Vagina (tissue), 2 donors: Measurements from ENCODE around the gene DOCK1. TPM values are rescaled to one million over a fixed set of nuclear protein-coding genes. Genes with fewer than 3 reads are reported as not detected.

Experiments used
- DNase-seq, 2 donors: peaks; one replicate each; pipeline ENCODE4 v3.0.0-alpha.2; 2017; ENCODE audit errors: extremely low spot score in 2 of 2
- H3K27ac ChIP-seq: fragments of 200-600 bp; sonication (generic); one replicate; pipeline ENCODE4 v1.5.1; 2019
- H3K27me3 ChIP-seq: fragments of 200-600 bp; sonication (generic); one replicate; pipeline ENCODE4 v1.5.1; 2019
- H3K36me3 ChIP-seq, 2 donors: fragments of 200-600 bp; sonication (generic); one replicate each; pipeline ENCODE4 v1.5.1; 2017 to 2019
- H3K4me1 ChIP-seq: fragments of 200-600 bp; sonication (generic); one replicate; pipeline ENCODE4 v1.5.1; 2019
- H3K4me3 ChIP-seq, 2 donors: fragments of 200-600 bp; sonication (generic); 1 replicate in 1 of 2; 2 replicates in 1 of 2; pipeline ENCODE4 v1.5.1; 2016 to 2019
- H3K9me3 ChIP-seq: fragments of 200-600 bp; sonication (generic); one replicate; pipeline ENCODE4 v1.5.1; 2019
- CTCF ChIP-seq, 3 experiments: fragments of 450-650 bp in 2 of 3; fragments of 200-600 bp in 1 of 3; sonication (generic) in 1 of 3; IDR thresholded peaks; one replicate each; pipeline ENCODE4 v1.5.1; 2017 to 2019; ENCODE audit warnings: antibody characterized with exemption in 3 of 3, mild to moderate bottlenecking in 2 of 3, moderate library complexity in 2 of 3
- POLR2A ChIP-seq, 2 donors: fragments of 450-650 bp; IDR thresholded peaks; one replicate each; pipeline ENCODE4 v1.6.1; 2017; ENCODE audit warnings: antibody characterized with exemption in 2 of 2, mild to moderate bottlenecking in 2 of 2, moderate library complexity in 2 of 2
- POLR2AphosphoS5 ChIP-seq, 2 donors: sonication (generic); formaldehyde crosslinking; IDR thresholded peaks; one replicate each; pipeline ENCODE4 v1.9.0; 2017; ENCODE audit warnings: antibody characterized with exemption in 2 of 2, mild to moderate bottlenecking in 2 of 2, low read depth in 1 of 2; ENCODE audit not compliant: insufficient read depth in 1 of 2
- intact Hi-C: fragments of 100-400 bp; cut with DNase I; formaldehyde crosslinking; loops from one replicate; pipeline ENCODE4 v1.15.1; 2023
- total RNA-seq: library from RNA; depleted of rRNA; stranded (reverse); fragments of >200 nt; gene quantifications from one replicate; pipeline ENCODE4 v1.2.3, GENCODE V29; 2016

The DOCK1 gene
- total RNA-seq, 1 donor from 2014 or later = 64.6 TPM

DNA sequence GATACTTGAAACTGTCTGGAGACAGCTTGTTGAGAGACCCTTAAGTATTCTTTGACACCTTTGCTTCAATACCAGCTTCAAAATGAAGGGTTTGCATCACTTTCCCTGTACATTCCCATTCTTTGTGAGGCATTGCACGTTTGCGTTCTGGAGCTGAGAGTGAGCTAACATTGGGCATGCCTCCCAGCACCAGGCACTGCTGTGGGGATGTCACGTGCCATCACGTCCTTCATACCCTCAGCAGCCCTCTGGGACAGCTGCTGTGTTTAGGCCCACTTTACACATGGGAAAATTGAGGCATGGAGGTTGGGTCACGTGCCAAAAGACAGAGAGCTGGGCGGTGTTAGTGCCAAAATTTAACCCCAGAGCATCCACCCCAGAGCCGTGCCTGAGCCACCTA, 357.4 kb downstream of the DOCK1 start:
- no peak overlapping the region for H3K4me3 ChIP-seq
- TF ChIP-seq POLR2AphosphoS5 (IDR thresholded peaks at IDR 0.05; ENCODE audit: insufficient read depth in 1 of 2, low read depth in 1 of 2) (no peak), CTCF (IDR thresholded peaks at IDR 0.05) (no peak), POLR2A (IDR thresholded peaks at IDR 0.05) (no peak)
- no peaks in the 10 kb centered on the region for H3K9me3 ChIP-seq
- no peaks in the 10 kb centered on the region for H3K4me1 ChIP-seq
- intact Hi-C loops = no loop called here
- no peak overlapping the region for H3K27ac ChIP-seq
- no peaks in the 10 kb centered on the region for H3K27me3 ChIP-seq
- no peak for DNase-seq
- peaks cover 0 to 2% of the 10 kb centered on the region in 2 donors for H3K36me3 ChIP-seq

- Histone ChIP-seq H3K27ac (no peak overlapping the region), H3K27me3 (no peaks in the 10 kb centered on the region), H3K36me3 (no peaks in the 10 kb centered on the region), H3K4me3 (no peak overlapping the region), H3K4me1 (no peaks in the 10 kb centered on the region), H3K9me3 (no peaks in the 10 kb centered on the region)
- intact Hi-C loops = no loop called here
- TF ChIP-seq POLR2AphosphoS5 (IDR thresholded peaks at IDR 0.05; ENCODE audit: insufficient read depth in 1 of 2, low read depth in 1 of 2) = no peak
- TF ChIP-seq POLR2A (IDR thresholded peaks at IDR 0.05) = no peak
- TF ChIP-seq CTCF (IDR thresholded peaks at IDR 0.05) = no peak
- DNase-seq = no peak
These were observed 360.1 kb downstream of the DOCK1 start for GRCh38 chr10:127265288-127265687.

- H3K27me3 ChIP-seq = no peaks in the 10 kb centered on the region
- H3K27ac ChIP-seq = no peak overlapping the region
- TF ChIP-seq POLR2A (IDR thresholded peaks at IDR 0.05) (no peak), CTCF (IDR thresholded peaks at IDR 0.05) (no peak), POLR2AphosphoS5 (IDR thresholded peaks at IDR 0.05; ENCODE audit: insufficient read depth in 1 of 2, low read depth in 1 of 2) (no peak)
- intact Hi-C loops = no loop called here
- H3K36me3 ChIP-seq = no peaks in the 10 kb centered on the region
- no peaks in the 10 kb centered on the region for H3K4me1 ChIP-seq
- DNase-seq = no peak
- no peak overlapping the region for H3K4me3 ChIP-seq
- no peaks in the 10 kb centered on the region for H3K9me3 ChIP-seq
These were observed 361.2 kb downstream of the DOCK1 start for GRCh38 chr10:127266431-127266830.

DNA sequence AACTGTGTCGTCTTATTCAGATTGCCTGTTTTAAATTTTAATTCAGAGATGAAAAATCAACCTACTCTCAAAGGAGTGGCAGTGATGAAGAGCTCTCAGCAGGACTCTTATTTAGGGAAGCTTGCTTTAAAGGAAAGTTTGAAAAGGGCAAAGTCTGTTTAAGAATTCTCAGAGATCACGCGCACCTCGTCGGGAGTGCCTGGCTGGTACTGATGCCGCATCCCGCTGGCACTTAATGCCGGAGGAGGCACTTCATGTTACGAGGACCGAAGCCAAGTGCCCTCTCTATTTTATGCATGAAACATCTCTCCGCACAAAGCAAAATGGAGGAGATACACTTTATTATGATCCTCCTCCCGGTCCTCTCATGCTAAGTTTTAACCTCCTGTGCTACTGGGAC, 362.2 kb downstream of the DOCK1 start:
- TF ChIP-seq POLR2AphosphoS5 (IDR thresholded peaks at IDR 0.05; ENCODE audit: insufficient read depth in 1 of 2, low read depth in 1 of 2) (no peak), CTCF (IDR thresholded peaks at IDR 0.05) (no peak), POLR2A (IDR thresholded peaks at IDR 0.05) (no peak)
- Histone ChIP-seq H3K27me3 (no peaks in the 10 kb centered on the region), H3K9me3 (no peaks in the 10 kb centered on the region), H3K36me3 (no peaks in the 10 kb centered on the region), H3K27ac (no peak overlapping the region), H3K4me1 (no peaks in the 10 kb centered on the region), H3K4me3 (no peak overlapping the region)
- DNase-seq = no peak
- intact Hi-C loops = no loop called here

DNA sequence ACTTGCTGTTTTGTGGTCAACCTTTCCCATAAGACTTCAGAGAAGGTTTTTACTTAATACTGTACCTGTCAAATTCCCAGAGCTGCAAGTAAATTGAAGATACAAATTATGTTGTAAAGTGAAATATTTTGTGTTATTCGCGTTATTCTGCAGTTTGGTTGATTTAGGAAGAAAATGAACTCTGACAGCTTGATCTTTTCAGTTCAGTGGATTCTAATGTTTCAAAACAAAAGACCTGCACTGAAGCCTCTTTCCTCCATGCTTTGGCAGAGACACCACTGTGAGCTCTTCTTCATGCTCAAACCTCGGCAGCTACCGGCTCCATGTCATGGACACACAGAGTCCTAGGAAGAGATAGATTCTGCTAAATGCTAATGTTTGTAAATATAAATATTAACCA, 366.8 kb downstream of the DOCK1 start:
- Histone ChIP-seq H3K9me3 (no peaks in the 10 kb centered on the region), H3K27ac (no peak overlapping the region), H3K4me1 (no peaks in the 10 kb centered on the region), H3K27me3 (no peaks in the 10 kb centered on the region), H3K36me3 (no peaks in the 10 kb centered on the region), H3K4me3 (no peak overlapping the region)
- TF ChIP-seq POLR2A (IDR thresholded peaks at IDR 0.05) (no peak), CTCF (IDR thresholded peaks at IDR 0.05) (no peak), POLR2AphosphoS5 (IDR thresholded peaks at IDR 0.05; ENCODE audit: insufficient read depth in 1 of 2, low read depth in 1 of 2) (no peak)
- DNase-seq = no peak
- intact Hi-C loops = no loop called here
